ENCODE measurements around the gene ALG5.

Gene ALG5

DNA sequence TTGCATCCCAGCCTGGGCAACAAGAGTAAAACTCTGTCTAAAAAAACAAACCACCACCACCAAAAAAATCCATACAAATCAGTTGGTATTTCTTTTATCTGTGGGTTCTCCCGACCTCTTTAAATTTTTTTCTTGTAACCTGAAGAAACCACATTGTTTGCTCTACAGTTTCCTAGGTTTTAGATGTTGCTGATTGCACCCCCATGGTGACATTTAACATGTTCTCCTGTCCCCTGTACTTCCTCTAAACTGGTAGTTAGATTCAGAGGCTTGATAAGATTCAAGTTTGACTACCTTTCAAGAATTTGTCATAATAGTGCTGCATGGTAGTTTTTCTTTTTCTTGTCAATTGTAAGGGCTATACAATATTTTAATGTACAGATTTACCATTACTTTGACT lies 24.0 kb downstream of the ALG5 start:
- DNase-seq = no peak

- DNase-seq = no peak
Observed at GRCh38 chr13:36973621-36974295, 25.4 kb downstream of the ALG5 start.

DNA sequence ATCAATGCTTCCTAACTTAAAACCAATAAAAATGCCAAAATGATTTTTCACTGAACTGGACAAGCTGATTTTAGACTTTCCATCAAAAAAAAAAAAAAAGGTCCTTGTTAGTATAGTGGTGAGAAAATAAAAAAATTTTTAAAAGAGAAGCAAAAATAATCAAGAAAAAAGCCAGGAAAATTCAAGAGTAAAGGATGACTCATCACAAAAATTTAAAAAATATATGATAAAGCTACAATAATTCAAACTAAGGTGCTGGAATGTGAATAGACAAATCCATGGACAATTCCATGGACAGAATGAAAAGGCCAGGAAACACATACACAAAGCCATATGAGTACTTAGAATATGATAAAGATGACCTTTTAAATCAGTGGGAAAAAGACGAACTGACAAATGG lies 26.1 kb downstream of the ALG5 start:
- no peak for DNase-seq

DNA sequence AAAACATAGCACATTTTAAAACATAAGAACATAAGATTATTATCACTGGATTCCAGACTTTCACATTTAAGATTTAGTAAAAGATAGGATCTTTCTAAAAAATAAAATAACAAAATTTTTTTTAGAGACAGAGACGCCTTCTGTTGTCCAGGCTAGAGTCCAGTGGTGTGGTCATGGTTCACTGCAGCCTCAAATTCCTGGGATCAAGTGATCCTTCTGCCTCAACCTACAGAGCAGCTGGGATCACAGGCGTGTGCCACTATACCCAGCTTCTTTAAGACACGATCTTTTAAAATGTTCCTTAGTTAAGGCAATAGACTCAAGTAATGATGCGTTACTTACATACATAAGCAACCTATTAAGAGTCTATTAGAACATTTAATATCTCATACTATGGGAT lies 32.7 kb downstream of the ALG5 start:
- no peak for DNase-seq

DNA sequence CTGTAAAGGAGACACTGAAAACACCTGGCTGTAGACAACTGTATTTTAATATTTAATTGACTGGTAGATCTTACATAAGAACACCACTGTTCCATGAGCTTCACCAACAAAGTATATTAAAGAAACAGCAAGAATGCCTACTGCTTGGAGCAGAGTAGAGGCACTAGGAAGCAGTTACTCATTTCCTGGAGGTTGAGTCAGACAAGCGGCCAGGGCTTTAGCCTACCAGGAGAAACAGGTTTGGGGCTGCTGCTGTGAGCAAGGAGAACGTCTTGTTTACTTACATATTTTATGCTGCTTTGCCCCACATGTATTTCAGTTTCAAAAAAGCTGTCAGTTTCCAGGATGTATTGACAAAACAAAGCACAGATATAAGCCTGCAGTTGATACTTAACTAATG lies 33.4 kb downstream of the ALG5 start:
- no peak for DNase-seq

DNA sequence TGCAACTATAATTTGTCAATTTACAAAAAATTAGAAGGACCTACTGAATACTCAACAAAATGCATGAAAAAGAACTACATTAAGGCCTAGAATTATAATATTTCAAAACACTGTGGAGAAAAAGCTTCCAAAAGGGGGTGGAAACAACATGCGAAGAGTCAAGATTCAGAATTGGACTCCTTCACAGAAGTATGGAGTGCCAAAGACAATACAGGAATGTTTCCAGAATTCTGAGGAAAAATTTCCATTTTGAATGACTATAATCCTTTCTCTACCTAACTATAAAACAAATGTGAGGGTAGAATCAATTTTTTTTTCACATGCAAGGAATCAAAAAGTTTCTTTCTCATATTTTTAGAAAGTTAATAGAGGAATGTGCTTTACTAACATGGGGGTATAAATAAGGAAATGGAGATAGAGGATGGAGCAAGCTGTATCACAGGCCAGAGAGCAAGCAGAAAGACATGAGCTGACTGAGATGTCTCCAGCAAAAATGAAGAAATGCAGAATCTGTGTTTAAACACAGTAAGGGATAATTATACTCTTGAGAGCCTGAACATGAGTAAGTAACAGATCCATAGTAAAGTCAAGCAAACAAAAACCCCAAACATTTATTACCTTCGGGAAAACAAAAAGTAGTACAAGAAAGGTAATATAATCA lies 39.6 kb downstream of the ALG5 start:
- no peak for DNase-seq

DNA sequence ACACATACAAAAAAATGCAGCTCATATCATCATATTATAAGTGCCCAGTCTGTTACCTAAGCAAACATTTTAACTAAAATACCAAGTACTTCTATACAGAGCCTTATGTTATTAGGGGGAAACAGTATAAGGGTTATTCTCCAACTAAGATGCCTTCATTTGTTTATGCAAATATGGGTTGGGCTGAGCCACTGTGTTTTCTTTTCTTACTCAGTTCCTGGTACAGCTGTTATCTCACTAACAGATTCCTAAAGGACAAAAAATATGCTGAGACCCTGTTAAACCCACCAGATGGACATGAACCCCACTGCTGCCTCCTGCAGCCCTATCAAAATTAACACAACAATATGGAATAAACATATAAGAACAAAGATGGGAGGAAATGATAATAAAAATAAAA lies 44.6 kb downstream of the ALG5 start:
- no peak for DNase-seq

DNA sequence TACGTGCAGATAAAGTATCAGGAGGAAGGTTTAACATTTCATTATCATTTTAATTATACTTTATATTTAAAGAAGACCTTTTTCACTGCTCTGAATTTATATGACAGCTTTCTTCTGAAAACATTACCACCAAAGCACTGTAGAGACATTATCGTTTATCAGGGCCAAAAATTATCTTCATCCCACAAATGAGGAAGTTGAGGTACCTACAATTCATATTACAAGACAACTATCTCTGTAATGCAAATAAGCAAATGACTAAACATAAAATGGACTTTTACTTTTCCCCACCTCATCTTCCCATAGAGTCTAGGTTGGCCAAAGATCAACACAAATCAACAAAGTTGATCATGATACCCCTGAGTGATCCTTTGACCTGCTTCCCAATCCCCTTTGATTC lies 48.2 kb downstream of the ALG5 start:
- no peak for DNase-seq

DNA sequence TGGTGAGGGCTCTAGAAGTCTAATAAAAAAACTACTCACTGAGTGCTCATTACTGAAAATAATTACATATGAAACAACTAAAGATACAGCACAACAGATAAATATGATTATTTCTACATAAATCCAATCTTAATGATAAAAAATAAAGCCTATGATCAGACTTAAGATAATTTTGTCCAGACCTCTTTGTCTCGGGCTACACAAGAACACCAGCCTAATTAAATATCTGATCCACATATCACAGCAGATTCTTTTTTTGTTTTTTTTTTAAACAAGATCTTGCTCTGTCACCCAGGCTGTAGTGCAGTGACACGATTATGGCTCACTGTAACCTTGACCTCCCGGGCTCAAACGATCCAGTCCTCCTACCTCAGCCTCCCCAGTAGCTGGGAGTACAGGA lies 48.8 kb downstream of the ALG5 start:
- no peak for DNase-seq

- DNase-seq = no peak
Observed at GRCh38 chr13:36945078-36945477, 54.1 kb downstream of the ALG5 start.

- DNase-seq = no peak
Observed at GRCh38 chr13:36925603-36926002, 73.5 kb downstream of the ALG5 start.

DNA sequence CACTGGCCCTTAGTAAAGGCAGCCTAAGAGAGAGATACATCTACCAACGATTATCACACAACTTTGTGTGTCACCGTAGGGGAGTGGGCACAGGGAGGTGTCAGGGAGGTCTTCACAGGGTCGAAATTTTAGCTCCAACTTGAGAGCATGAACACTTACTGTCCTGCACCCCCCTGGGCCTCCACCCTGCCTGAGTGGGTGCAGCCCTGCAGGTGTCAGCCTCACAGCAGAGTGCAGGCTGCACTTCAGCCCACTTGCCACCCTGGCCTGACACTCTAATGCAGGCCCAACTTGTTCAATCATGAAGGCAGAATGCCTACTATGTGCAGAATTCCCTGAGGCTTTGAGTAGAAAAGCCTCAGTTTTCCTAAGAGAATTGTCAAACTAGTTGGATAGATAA lies 75.1 kb downstream of the ALG5 start:
- no peak for DNase-seq

- DNase-seq = no peak
Observed at GRCh38 chr13:36921631-36922301, 77.4 kb downstream of the ALG5 start.

- peak in 1 of 2 experiments; percentile 22 for DNase-seq
Observed at GRCh38 chr13:36920616-36921185, 78.4 kb downstream of the ALG5 start.

DNA sequence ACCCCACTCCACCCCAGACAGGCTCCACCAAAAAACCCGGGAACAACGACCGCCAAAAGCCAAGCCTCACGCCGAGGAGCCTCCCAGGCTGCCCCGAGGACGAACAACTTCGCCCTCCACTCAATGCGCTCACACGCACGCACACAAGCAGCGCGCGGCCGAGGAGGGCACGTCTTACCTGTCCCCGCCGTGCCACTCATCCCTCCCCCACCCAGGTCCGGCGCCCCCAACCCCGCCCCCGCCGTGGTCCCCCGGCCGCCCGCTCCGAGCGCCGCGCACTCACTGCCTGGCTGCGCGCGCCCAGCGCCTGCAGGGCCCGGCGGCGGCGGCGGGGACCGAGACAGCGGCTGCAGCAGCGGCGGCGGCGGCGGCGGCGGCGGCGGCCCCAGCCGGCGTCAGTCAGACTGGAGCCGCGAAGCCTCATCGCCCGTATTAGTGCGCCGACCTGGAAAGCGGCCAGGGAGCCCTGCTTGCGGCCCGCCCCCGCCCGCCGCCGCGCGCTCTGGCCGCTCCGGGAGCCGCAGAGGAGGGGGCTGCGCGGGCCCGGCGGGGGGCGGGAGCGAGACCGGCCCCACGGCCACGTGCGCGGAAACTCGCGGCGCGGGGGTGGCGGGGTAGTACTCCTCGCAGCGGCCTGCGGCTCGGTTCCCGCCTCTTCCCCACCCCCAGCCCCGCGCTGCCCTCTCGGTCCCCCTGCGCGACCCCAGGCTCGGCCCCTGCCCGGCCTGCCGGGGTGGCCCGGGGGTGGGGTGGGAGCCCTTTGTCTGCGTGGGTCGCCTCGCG lies 79.1 kb downstream of the ALG5 start, which contains the start of gene SMAD9:
Gene SMAD9, minus strand, starts transcription at position 406 of the 783 bp plus-strand sequence. CDS start 40,549 bp downstream, outside the sequence.
- peak; percentile 37 to 77 for DNase-seq

DNA sequence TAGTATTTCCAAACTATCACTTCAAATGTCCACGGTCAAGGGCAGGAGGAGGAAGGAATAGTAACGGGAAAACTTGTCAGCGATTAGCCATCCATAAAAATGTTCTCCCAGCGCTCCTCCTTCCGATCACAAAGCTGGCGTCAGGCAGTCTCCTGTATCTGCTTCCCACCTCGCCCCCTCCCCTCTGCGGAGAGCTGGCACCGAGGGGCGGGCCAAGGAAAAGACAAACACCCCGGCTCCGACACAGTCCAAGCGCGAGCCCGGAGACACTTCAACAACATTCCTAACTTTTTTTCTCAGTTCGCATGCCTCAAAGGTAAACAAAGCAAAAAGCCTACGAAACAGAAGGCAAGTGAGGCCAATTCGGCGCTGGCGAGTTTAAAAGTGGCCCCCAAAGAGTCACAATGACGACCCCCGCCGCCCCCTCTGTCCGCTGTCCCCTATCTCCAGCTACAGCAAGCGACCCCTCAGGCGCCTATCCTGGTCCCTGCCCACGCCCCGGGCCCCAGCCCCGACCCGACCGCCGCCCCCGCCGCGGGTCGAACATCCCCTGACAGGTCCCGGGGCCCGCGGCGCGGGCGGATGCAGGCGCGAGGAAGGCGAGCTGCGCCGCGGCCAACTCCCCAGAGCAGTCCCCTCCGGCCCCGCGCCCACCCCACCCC lies 79.8 kb downstream of the ALG5 start:
- peak; percentile 46 to 59 for DNase-seq

- DNase-seq = peak in 1 of 2 experiments; percentile 48
Observed at GRCh38 chr13:36918246-36919131, 80.7 kb downstream of the ALG5 start.

- no peak for DNase-seq
Observed at GRCh38 chr13:36917311-36917710, 81.8 kb downstream of the ALG5 start.

DNA sequence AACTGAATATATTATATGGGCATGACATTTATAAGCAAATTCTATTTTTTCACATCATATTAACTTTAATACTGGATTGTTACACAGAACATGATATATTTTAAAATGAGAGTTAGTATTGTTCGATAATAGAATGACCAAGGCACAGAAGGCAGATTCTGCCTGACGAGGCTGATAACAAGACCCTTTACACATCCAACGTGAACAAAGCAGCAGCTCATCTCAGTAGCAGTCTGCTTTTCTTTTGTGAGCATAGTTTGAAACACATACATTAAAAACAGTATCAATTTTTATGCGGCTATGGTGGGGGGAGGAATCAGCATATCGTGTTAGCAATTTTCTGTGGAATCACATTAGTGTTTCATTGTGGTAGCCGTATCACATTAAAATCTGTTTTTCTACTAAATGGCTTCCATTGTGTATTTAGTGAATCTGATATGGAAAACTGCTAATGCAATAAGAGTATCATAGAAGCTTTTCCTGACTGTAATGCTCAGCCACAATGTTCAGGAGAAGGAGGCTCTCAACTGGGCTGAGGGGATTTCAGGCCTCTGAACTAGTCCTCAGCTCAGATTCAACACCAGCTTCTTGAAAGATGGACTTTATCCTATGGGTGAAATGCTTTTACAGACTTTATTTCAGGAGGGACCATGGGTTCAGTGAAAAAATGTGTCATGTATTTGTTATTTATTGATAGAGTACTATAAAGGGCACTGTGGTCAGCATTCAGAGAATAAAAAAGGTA lies 83.1 kb downstream of the ALG5 start:
- DNase-seq = no peak

GRCh38 chr13:36915106-36915505 lies 84.0 kb downstream of the ALG5 start:
- DNase-seq = no peak

DNA sequence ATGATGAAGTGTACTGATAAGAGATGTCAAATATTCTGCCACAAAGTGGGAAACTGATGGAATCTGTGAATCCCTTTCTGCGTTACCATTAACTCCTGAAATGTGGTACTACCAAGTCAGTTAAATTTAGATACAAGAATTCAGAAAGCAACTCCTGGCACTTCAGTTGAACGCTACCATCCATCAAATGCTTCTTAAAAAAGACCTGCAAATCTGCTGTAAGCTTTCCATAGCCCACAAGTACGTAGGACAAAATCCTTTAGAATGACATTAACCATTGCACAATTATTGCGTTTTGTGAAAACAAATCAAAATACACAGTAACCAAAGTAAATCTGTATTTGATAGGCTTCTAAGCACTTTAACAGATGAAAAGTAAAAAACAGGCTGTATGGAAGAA lies 84.5 kb downstream of the ALG5 start:
- DNase-seq = no peak
